K562 (cell line): ENCODE results near the gene SCUBE2.

Experiments
- ARHGAP35 ChIP-seq: fragments of 450-650 bp; IDR thresholded peaks from 2 replicates; pipeline ENCODE4 v1.6.1; 2018; ENCODE audit not compliant: partially characterized antibody
- FOXM1 ChIP-seq, 2 experiments: fragments of 450-650 bp in 1 of 2; sonication (generic) in 1 of 2; formaldehyde crosslinking in 1 of 2; IDR thresholded peaks; 2 replicates each; pipeline versions ENCODE4 v1.6.1 to v1.9.0; 2017 to 2022; ENCODE audit warnings: low read depth in 2 of 2, mild to moderate bottlenecking in 2 of 2, missing genetic modification reagents in 1 of 2, moderate library complexity in 1 of 2
- HDAC2 ChIP-seq: fragments of 450-650 bp; IDR thresholded peaks from 2 replicates; pipeline ENCODE4 v1.6.1; 2016; ENCODE audit warnings: mild to moderate bottlenecking
- POLR2A ChIP-seq: fragments of 450-650 bp; conservative IDR thresholded peaks from 2 replicates; pipeline ENCODE4 v1.6.1; 2016
- POLR2AphosphoS2 ChIP-seq: IDR thresholded peaks from 2 replicates; pipeline ENCODE4 v1.6.1; 2012; ENCODE audit warnings: low read length, improper control_type of control experiment
- RBM15 ChIP-seq: fragments of 200-400 bp; formaldehyde crosslinking; IDR thresholded peaks from 2 replicates; pipeline ENCODE4 v1.6.1; 2018; ENCODE audit warnings: mild to moderate bottlenecking, low read length, moderate library complexity; ENCODE audit not compliant: insufficient read depth
- ZNF133 ChIP-seq: fragments of 250-450 bp; sonication (Bioruptor Pico); IDR thresholded peaks from 2 replicates; pipeline ENCODE4 v1.4.0; 2020; ENCODE audit warnings: mild to moderate bottlenecking

DNA sequence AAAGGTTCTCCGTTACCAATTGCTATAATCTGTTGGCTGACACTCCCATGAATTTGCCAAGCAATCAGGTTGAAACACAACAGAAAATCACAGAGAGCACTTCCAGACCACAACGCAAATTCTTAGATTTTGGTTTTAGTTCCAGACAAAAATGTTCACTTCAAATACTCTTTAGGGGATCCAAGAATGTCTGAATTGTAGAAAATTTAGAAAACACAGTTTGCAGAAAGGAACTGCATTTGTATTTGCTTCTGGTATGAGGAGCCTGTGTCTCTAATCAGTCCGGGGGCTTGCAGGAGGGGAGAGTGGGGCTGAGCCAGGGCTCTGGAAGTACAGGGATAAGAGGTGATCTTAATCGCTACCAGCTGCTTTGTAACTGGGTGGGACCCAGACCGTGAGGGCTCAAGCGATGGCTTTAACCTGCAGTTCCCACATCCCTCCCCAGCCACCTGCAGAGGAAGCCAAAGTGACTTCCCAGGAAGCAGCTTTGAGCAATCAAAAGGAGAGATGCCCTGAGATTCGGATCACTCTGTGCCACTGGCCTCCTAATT, 18.7 kb downstream of the SCUBE2 start:
- TF ChIP-seq HDAC2 (no peak), FOXM1 (IDR thresholded peaks at IDR 0.05; ENCODE audit: low read depth) (no peak), FOXM1 (CRISPR knock-in tag; IDR thresholded peaks at IDR 0.05; ENCODE audit: low read depth) (no peak), POLR2A (no peak), RBM15 (no peak), ARHGAP35 (no peak), ZNF133 (CRISPR knock-in tag) (no peak), POLR2AphosphoS2 (no peak)
